ENCODE measurements around the gene SLC9A6.

Gene SLC9A6

DNA sequence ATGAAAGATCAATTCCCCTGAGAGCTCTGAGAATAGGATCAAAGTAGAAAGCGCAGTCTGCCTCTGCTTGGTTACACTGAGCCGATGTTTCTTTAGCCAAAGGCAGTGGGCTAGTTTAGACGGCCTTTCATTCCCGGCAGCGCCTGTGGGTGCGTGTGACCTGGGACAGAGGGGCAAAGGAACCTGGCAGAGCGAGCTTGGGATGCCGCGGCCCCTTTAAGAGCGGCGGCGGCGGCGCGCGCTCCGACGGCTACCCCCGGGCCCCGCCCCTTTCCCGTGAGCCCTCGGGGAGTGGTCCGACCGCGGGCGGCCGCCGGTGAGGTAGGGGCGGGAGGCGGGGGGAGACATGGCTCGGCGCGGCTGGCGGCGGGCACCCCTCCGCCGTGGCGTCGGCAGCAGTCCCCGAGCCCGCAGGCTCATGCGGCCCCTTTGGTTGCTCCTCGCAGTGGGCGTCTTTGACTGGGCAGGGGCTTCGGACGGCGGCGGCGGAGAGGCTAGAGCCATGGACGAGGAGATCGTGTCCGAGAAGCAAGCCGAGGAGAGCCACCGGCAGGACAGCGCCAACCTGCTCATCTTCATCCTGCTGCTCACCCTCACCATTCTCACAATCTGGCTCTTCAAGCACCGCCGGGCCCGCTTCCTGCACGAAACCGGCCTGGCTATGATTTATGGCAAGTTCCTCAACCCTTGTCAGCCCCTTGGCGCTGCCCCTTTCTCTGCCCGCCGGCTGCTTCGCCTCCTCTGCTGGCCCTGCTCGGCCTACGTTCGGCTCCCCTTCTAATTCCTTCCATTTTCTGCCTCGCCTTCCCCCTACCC is at the start of gene SLC9A6:
Gene SLC9A6 (plus strand): TSS at position 279 of the 816 bp plus-strand sequence. CDS start 224 bp downstream, at position 503.
- peak; percentile 93 to 94 for ATAC-seq

GRCh38 chrX:135944486-135944885 is 40.7 kb upstream of the SLC9A6 start:
- ATAC-seq = no peak

DNA sequence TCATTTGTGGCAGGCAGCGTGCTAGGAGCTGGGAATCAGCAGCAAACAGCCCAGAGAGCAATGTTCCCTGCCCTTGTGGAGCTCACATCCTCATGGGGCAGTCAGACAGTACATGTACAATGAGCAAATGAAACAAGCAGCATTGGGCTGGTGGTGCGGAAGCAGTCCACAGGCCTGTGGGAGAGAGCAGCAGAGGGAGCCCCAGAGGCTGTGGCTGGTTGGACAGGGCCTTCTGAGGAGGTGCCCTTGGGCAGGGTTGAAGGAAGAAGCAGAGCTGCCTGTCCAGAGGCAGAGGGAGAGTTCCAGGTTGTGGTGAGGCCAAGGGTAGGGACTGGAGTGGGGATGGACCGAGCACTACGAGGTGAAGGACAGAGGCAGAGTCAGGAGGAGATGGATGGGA is 33.9 kb upstream of the SLC9A6 start:
- no peak for ATAC-seq

GRCh38 chrX:135973025-135973547 is 12.1 kb upstream of the SLC9A6 start:
- peak in 1 of 2 donors; percentile 4 for ATAC-seq

DNA sequence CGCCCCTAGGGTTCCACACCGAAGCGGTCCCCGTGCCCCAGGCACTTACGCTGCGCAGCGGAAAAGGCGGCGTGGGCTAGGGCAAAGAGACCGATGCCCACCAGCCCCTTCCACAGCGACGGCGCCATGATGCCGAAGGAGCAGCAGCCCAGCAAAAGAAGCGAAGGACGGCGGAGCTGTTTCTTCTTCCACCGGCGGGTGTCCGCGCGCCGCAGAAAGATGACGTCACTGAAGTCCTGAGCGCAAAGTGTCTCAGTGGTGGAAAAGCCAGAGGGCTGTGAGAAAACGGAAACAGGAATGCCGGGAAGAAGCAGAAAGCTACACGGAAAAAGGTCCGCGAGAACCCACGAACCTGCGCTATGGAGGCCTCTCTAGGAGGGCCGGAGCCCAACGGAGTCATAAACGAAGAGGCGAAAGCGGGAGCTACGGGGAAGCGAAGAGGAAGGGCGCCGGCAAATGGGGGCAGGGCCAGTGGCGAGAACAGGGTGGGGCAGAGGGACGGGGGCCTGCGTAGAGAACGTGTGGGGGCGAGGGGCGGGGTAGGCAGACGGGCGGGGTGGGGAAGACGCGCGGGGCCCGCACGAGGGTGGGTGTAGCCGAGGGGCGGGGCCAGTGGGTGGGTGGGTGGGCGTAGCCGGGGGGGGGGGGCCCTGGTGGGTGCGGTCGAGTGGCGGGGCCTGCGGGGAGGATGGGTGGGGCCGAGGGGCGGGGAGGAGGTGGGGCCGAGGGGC is 11.5 kb upstream of the SLC9A6 start, which contains the start of gene MMGT1:
Gene MMGT1 (minus strand): TSS at position 441 of the 731 bp plus-strand sequence. CDS start 313 bp downstream, at position 128.
- ATAC-seq = peak; percentile 84 to 88

- ATAC-seq = peak in 1 of 2 donors; percentile 6
Measured at GRCh38 chrX:135974279-135974856, 10.9 kb upstream of the SLC9A6 start.

GRCh38 chrX:135975421-135975820 is 9.8 kb upstream of the SLC9A6 start:
- ATAC-seq = no peak

- ATAC-seq = peak in 1 of 2 donors; percentile 32
Measured at GRCh38 chrX:135977611-135978010, 7.6 kb upstream of the SLC9A6 start.

- ATAC-seq = no peak
Measured at GRCh38 chrX:135981010-135981409, 4.2 kb upstream of the SLC9A6 start.

DNA sequence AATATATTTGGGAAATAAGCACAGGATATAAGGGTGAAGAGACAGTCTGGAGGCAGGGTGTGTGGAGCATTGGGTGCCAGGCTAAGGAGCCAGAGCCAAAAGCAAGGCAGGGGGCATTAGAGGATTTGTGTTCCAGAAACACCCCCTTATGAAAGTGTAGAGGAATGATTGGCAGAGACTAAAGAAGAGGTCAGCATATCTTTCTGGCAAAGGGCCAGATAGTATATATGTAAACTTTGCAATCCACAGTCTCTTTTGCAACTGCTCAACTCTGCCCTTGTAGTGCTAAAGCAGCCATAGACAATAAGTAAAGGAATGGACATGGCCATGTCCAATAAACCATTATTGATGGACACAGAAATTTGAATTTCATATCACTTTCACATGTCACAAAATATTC is 3.6 kb upstream of the SLC9A6 start:
- ATAC-seq = no peak

DNA sequence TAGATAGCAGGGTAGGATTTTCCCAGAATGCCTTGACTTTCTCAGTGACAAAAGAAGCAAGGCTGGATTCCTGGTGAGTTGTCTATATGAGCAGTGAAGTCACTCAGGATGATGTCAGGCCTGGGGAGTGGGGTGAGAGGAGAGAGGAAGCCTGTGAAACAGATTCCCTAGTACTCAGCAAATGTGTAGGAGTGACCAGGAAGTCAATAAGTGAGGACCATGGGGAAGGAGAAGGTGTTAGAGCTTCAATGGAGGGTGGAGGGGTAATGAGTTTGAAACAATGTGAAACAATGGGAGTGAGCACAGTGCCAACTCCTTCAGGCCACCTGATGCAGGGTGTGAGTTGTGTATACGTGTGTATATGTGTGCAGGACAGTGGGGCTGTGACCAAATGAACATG is 2.4 kb upstream of the SLC9A6 start:
- no peak for ATAC-seq

- no peak for ATAC-seq
Measured at GRCh38 chrX:135984256-135984655, 979 bp upstream of the SLC9A6 start.

DNA sequence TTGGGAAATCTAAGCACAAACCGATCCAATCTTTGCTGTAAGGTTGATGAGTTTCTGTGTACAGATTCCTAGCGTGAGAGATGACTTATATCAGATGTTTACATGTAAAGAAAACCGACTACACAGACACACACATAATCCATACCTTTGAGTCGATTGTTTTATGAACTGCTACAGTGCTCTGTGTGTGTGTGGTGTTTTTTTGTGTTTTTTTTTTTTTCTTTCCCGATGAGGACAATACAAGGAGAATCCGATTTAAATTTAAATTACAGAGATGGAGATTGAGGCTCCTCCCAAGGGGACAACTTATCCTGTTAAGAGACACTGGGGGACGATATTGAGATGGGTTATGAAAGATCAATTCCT is 461 bp upstream of the SLC9A6 start:
- no peak for ATAC-seq

DNA sequence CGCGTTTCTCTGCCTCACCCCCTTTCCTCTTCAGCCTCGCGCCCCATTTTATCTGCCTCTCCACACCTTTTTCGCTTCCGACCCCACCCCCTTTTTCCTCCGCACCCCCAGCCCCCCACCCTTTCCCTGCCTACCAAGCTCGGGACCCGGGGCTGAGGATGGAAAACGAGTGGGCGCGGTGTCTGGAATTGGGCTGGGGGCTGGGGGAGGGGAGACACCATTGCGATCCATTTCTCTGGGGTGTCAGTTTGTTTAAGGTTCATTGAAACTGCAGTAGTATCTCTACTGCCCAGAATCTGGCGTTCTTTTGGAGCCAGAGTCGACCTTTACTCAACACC is 707 bp downstream of the SLC9A6 start:
- ATAC-seq = no peak

DNA sequence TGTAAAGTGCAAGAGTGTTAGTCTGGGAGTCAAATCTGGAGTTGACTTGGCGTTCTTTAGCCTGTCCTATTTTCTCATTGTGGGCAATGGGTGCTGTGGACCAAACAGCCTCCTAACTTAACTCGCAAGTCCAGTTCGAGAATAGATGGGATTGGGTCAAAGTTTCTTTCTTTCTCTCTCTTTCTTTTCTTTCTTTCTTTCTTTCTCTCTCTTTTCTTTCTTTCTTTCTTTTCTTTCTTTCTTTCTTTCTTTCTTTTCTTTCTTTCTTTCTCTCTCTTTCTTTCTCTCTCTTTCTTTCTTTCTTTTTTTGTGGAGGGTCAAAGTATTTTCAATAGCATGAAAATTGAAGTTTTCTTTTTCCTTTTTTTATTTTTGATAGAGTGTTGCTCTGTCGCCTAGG is 3.0 kb downstream of the SLC9A6 start:
- ATAC-seq = no peak

DNA sequence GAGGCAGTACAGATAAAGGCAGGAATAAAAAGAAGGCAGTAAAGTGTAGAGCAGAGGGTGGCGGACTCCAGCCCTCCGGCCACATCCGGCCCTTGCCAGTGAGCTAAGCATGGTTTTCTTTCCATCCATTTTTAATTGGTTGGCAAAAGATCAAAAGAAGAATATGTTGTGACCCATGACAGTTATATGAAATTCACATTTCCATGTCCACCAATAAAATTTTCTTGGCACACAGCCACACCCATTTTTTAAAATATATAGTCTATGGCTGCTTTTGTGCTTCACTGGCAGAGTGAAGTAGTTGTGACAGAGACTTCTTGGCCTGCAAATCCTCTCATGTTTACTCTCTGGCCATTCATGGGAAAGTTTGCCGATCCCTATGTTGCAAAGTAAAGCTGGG is 29.8 kb downstream of the SLC9A6 start:
- ATAC-seq = no peak

GRCh38 chrX:136016881-136017280 is 31.6 kb downstream of the SLC9A6 start:
- no peak for ATAC-seq

GRCh38 chrX:136019226-136019625 is 34.0 kb downstream of the SLC9A6 start:
- ATAC-seq = no peak

- ATAC-seq = no peak
Measured at GRCh38 chrX:136021160-136021559, 35.9 kb downstream of the SLC9A6 start.

GRCh38 chrX:136021903-136022302 is 36.7 kb downstream of the SLC9A6 start:
- ATAC-seq = peak in 1 of 2 donors; percentile 48

- no peak for ATAC-seq
Measured at GRCh38 chrX:136025091-136025490, 39.9 kb downstream of the SLC9A6 start.

DNA sequence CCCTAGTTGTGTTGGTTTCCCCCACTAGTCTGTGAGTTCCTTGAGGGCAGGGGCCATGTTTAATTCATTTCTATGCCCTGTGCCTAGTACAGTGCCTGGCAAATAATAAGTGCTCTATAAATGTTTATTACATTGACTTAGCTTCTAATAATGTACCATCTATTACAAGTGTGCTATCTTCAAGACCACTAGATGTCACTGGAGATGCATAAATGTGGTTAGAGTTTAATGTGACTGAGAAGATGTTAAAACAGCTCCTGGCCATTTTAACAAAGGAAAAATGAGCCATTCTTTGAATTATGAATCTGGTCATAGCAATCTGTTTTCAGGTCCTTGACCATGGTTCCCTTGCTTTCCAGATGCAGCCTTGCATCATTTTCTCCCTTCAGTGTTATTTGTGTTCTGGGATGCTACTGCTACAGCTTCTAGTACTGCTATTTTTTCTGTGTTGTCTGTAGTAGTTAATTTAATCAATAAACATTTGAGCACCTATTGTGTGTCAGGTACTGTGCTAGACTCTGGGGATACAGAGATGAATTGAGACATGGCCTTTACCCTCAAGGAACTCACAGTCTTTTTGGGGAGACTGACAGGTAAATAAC is 43.2 kb downstream of the SLC9A6 start:
- peak in 1 of 2 donors; percentile 55 for ATAC-seq

DNA sequence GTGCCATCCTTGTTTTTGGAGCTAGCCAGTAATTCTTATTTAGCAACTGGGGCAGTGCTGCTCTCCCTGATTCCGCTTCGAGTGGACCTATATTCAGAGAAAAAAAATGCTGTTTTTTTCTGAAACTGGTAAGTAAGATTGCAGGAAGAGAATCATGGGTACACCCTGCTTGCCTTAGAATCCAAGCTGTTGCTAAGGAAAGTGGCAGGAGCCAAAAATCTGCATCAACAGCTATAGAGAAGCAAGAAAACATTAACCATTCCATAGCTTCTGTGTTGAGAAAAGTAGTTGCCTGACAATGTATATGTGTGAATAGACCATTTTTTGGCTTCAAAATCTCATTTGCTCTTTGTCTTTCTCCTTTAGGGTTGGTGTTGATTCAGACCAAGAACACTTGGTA is 44.5 kb downstream of the SLC9A6 start:
- ATAC-seq = no peak

Data from activated CD4-positive, CD25-positive, alpha-beta regulatory T cell treated with anti-CD3 and anti-CD28 coated beads, Interleukin-2, amount 50 U/mL, for 24 hours (primary cell).